Umbilical cord (tissue), 2 donors: ENCODE results near the gene SARS2. TPM values are rescaled to one million over a fixed set of nuclear protein-coding genes. Genes with fewer than 3 reads are reported as not detected.
A peak's percentile ranks its signal among the peaks of the same experiment; 100 is the strongest.
"Not testable (repeated sequence)": the region's sequence is repeated elsewhere in the genome, so short reads cannot be mapped to it uniquely, and the experiment has no call there.

Experiments
- DNase-seq: peaks from one replicate; pipeline ENCODE4 v3.0.0-alpha.2; 2015; ENCODE audit warnings: low spot score
- total RNA-seq: library from RNA; depleted of rRNA; stranded (reverse); fragments of >200 nt; gene quantifications from one replicate; pipeline ENCODE4 v1.2.3, GENCODE V29; 2014; ENCODE audit warnings: low replicate concordance; ENCODE audit not compliant: insufficient read depth

The SARS2 gene
- total RNA-seq, 1 donor from 2014 or later = 11.3 TPM

DNA sequence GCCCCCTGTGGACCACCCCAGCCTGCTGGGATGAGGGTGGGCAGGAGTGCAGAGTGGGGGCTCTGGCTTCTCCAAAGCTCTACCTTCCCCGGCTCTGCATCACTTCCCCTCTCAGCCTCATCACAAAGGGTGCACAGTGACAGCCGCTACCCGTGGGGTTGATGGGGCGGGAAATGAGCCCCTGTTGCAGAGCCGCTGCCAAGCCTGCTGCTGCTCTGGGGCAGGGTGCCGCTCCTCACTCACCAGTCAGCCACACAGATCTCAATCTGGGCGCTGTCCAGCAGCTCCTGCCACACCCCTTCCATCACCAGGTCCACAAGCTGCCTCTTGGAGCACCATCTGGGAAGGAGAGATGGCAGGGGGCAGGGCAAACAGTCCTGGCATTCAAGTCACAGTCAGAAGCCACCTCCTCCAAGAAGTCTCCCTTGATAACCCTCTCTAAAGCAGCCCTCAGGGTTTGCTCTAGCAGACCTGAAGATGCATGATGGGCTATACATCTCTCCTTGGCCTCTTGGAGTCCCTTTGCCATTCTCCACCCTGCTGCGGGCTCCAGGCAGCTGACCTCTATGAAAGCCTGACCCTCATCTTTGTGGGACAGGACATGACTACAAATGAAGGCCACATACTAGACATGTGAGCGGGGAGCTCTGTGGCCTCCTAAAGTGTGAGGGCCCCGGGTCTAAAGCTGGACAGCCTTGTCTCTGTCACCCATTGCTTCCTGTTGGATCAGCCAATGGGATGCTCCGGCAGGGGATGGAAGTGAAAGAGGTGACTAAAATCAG lies 15.9 kb upstream of the SARS2 start:
- no peak for DNase-seq

DNA sequence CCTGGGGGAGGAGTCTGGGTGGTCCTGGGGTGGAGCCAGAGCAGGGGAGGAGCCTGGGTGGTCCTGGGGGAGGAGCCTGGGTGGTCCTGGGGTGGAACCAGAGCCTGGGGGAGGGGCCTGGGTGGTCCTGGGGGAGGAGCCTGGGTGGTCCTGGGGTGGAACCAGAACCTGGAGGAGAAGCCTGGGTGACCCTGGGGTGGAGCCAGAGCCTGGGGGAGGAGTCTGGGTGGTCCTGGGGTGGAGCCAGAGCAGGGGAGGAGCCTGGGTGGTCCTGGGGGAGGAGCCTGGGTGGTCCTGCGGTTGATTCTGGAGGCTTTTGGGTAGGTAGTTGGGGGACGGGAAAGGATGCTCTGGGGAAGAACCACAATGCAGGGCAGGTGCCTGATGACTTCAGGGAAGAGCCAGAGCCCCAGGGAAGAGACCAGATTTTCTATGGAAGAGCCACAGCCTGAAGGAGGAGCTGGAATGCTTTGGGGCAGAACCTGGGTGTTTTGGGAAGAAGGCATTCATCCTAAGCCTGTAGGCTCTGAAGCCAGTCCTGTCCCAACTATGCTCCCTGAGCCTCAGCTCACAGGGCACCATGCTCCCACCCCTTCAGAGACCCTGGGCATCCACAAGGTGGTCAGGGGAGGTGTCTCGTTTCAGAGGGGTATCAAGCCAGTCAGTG lies 15.1 kb upstream of the SARS2 start:
- no peak for DNase-seq

DNA sequence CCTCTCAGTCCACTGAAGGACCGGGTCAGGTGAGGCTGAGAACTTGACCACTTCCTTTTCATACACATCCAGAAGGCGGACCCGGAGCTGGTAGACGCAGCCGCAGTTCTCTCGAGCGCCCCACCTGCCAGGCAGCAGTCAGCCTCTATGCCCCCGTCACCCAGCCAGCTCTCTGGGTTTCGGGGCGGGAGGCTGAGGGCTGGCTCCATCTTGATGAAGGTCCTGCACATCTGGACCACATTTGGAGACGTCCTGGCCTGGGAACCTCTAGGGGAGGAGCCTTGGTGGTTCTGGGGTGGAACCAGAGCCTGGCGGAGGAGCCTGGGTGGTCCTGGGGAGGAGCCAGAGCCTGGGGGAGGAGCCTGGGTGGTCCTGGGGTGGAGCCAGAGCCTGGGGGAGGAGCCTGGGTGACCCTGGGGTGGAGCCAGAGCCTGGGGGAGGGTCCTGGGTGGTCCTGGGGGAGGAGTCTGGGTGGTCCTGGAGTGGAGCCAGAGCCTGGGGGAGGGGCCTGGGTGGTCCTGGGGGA lies 14.5 kb upstream of the SARS2 start:
- DNase-seq = no peak

DNA sequence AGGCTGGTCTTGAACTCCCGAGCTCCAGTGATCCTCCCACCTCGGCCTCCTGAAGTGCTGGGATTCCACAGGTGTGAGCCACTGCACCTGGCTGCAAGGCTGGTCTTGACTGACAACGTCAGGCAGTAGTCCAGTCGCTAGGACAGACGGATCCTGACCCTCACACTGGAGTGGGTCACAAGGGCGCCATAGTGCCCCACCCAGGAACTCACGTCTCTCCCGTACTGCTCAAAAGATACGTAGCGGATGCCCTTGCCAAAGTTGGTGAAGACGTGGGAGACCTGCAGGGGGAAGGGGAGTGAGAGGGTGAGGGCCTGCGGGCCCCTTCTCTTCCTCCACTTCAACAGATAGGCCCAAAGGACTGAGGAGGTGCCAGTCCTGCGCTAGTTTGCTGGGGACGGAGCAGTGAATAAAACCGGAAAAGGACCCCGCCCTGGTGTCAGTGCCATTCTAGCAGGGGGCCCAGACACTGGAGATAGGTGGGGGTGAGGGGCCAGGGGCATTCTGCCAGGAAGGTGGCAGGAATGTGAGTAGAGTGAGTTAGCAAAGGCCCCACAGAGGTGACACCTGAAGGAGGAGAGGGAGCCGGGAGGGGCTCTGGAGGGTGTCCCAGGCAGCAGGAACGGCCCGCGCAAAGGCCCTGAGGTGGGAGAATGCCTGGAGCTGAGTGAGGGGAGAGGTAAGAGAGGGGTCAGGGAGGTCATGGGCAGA lies 12.1 kb upstream of the SARS2 start:
- no peak for DNase-seq

DNA sequence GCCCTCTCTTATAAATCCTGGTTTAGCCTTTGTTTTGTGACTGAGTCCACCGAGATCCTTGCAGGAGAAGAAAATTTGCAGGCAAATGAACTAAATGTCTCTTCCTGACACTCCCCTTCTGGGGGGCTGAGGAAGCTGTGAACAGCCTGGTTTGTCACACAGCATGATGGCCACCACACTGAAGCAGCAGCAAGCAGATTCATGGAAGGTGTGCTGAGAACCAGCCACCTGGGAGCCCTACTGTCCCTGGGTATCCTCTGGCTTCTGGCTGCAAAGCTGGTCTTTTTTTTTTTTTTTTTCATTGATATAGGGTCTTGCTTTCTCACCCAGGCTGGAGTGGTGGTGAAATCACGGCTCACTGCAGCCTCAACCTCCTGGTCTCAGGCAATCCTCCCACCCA lies 11.4 kb upstream of the SARS2 start:
- no peak for DNase-seq

DNA sequence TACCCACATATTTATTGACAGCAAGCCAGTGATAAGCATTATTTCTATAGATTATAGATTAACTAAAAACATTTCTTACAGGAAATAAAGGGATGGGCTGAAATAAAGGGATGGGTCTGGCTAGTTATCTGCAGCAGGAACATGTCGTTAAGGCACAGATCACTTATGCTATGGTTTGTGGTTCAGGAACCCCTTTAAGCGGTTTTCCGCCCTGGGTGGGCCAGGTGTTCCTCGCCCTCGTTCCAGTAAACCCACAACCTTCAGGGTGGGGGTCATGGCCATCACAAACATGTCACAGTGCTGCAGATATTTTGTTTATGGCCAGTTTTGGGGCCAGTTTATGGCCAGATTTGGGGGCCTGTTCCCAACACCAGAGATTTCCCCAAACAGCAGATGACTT lies 10.9 kb upstream of the SARS2 start:
- not testable (repeated sequence) for DNase-seq

DNA sequence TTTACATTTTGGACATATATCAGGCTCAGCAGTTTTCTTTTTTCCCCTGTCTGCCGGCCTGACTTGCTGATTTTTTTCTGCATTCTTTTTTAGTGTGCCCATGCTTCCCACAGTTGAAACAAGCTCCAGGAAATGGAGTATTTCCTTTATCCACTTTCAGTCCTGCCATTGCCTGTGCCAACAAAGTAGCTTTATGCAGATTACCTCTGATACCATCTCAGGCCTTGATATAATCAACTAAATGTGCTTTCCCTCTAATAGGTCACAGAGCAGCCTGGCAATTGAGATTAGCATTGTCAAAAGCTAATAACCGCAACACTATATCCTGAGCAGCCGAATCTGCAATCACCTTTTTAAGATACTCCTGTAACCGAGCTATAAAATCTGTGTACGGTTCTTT lies 9.4 kb upstream of the SARS2 start:
- DNase-seq = no peak

DNA sequence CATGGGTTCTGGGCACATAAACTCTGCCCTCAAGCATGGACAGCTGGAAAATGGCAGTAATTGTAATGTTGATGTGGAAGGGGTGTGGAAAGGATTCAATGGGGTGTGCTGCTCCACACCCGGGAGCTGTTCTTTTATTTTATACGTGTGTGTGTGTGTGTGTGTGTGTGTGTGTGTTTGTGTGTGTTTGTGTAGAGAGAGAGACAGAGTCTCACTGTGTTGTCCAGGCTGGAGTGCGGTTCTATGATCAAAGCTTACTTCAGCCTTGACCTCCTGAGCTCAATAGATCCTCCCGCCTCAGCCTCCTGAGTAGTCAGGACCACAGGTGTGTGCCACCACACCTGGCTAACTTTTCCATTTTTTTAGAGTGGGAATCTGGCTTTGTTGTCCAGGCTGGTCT lies 3.0 kb upstream of the SARS2 start:
- DNase-seq = no peak

DNA sequence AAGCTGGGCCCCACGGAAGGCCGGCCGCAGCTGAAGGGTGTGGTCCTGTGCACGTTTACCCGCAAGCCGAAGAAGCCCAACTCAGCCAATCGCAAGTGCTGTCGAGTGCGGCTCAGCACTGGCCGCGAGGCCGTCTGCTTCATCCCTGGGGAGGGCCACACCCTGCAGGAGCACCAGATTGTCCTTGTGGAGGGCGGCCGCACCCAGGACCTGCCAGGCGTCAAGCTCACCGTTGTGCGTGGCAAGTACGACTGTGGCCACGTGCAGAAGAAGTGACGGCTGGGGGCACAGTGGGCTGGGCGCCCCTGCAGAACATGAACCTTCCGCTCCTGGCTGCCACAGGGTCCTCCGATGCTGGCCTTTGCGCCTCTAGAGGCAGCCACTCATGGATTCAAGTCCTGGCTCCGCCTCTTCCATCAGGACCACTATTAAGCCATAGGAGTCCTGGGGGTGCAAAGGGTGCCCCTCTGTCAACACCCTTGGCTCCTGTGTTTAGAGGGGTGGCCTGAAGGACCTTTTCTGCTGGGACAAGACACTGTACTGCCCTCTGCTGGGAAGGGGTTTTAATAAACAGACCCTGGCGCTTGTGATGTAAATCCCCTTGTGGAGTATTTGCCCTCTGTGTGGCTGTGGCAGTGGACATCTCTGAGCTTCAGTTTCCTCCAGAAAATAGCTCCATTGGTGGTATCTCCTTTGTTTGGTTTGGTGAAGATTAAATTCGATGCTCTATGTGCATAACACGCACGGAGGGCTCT lies 2.0 kb upstream of the SARS2 start:
- no peak for DNase-seq

DNA sequence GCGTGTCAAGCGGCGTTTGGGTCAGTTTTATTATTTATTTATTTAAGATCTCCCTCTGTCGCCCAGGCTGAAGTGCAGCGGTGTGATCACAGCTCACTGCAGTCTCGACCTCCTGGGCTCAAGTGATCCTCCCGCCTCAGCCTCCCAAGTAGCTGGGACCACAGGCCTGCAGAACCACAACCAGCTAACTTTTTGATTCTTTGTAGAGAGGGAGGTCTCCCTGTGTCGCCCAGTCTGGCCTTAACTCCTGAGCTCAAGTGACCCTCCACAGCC lies 894 bp upstream of the SARS2 start:
- DNase-seq = no peak

DNA sequence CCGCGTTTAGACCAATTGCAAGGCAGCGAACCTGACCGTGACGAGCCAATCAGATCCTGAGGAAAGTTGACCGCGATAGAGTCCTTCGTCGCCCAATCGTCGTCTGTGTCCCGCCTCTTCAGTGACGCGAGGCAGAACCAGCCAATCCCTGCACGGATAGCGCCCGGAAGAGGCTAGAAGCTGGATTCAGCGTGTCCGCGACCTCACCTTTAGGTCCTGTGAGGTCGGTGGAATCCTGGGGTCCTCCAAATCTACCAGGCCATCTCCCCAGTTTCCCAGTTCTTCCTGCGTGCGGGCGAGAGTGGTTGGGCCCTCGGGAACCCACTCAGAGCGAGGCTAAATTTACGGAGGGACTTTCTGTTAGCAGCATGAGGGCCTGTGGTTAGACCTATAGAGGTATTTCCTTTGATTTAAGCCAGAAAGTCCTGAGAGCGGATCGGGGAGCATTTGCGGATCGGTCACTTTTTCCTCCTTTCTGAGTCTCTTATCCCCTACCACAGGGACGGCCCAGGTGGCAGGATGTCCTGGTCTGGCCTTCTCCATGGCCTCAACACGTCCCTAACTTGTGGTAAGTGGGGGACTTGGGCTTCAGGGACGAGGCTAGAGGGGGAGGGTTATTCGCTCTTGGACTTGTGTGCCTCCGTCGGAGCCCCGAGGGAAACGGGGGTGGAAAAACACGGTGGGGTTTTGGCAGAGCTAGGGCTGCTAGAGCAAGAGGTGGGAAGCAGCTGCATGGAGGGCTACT lies 385 bp upstream of the SARS2 start, which contains the start of gene MRPS12:
Gene MRPS12, plus strand, starts transcription at position 169 of the 745 bp plus-strand sequence. Its CDS starts 351 bp downstream, at position 520.
- peak; percentile 100 for DNase-seq

DNA sequence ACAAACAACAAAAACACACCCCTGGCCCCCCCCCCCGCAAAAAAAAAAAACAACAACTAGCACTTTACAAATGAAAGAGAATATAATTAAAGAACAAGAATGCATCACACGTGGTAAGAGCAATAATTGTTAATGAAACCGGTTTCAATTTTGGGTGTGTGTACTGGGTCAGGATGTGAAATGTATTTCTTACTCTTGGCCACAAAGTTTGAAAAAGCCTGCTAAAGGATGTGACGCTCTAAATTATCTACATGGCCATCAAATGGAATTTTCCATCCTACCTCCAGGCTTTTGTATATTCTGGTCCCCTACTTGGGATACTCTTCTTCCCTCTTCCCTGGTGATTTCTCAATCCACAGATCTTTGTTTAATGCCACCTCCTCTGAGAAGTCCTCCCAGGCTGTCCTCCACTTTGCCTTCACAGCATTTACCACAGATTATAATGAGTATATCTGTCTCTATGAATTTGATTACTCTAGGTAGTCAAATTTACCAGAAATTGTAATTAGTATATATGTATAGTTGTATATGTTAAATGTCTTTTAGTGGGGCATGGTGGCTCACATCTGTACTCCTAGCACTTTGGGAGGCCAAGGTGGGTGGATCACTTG lies 2.1 kb downstream of the SARS2 start:
- DNase-seq = no peak

DNA sequence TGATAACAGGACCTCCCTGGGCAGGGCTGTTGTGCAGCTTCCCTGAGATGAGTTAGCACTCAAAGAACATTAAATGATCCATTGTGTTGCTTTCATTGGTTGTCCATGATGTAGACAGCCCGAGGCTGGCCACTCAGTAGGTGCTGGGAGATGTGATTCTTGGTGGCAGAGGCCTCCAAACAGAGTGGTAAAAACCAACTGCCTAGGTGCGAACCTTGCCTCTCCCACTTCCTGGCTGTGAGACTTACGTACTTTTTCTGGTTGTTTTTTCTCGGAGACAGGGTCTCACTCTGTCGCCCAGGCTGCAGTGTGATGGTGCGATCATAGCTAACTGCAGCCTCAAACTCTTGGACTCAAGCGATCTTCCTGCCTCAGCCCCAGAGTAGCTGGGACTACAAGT lies 6.2 kb downstream of the SARS2 start:
- no peak for DNase-seq

DNA sequence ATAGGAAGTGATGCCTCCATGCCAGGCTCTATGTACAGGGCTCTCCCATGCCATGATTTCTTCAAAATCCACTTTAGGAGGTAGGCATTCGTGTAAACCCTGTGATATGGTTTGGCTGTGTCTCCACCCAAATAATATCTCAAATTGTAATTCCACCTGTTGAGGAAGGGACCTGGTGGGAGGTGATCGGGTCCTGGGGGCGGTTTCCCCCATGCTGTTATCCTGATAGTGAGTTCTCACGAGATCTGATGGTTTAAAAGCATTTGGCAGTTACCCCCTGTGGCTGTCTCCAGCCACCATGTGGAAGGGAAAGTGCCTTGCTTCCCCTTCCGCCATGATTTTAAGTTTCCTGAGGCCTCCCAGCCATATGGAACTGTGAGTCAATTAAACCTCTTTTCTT lies 8.1 kb downstream of the SARS2 start:
- DNase-seq = no peak

DNA sequence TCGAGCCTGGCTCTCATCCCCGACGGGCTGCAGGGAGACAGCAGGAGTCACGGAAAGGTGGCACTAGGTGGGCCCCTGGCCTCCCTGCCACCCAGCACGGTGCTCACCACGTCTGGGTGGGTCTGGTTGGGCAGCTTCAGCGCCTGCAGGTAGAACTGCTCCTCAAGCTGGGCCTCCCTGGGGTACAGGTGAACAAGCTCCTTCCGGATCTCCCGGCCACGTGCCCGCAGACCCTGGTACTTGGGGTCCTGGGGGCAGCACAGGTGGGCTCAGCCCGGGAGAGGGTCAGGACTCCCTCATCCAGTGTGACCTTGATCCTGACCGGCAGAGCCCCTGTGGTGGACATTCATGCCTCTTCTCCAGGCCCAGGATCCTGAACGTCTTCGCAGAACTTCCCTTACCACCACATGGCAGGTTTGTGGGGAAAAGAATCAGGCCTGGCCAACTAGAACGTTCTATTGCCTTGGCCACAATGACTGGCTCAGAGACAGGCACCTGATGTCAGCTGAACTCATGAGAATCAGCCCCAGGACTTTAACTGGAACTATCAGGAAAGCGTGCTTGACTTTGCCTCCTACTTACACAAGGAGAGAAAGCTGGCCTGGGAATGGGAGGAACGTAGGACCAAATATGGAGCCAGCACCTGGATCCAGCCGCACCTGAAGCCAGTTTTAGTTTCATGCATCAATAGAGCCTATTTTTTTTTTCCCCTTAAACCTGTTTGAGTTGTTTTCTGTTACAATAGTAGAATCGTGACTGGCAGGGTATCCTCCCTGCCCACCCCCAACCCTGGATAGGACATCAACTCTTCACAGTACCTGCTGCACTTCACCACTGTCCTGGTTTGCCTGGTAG lies 8.9 kb downstream of the SARS2 start:
- no peak for DNase-seq

DNA sequence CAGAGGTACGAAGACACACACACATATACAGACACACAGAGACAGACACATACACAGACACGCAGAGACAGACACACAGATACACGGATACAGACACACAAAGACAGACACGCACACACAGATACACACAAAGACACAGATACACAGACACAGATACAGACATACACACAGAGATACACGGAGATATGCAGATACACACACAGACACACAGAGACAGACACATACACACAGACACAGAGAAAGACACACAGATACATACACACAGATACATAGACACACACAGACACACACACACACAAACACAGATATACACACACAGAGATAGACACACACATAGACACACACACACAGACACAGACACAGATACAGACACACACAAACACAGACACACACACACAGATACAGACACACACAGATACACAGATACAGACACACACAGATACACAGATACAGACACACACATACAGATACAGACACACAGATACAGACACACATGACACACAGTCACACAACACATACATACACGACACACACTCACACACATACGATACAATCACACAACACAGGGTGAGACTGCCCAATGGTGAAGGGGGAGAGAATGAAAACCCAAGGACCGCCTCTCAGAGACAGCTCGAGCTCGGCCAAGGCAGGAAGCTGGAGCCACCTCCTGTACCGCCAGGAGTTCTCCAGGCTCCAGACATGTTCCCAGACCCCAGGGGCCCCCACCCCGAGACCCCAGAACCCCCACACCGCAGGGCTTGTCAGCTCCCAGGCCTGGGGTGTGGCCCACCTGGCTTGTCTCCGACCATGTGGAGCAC lies 9.8 kb downstream of the SARS2 start:
- DNase-seq = no peak

DNA sequence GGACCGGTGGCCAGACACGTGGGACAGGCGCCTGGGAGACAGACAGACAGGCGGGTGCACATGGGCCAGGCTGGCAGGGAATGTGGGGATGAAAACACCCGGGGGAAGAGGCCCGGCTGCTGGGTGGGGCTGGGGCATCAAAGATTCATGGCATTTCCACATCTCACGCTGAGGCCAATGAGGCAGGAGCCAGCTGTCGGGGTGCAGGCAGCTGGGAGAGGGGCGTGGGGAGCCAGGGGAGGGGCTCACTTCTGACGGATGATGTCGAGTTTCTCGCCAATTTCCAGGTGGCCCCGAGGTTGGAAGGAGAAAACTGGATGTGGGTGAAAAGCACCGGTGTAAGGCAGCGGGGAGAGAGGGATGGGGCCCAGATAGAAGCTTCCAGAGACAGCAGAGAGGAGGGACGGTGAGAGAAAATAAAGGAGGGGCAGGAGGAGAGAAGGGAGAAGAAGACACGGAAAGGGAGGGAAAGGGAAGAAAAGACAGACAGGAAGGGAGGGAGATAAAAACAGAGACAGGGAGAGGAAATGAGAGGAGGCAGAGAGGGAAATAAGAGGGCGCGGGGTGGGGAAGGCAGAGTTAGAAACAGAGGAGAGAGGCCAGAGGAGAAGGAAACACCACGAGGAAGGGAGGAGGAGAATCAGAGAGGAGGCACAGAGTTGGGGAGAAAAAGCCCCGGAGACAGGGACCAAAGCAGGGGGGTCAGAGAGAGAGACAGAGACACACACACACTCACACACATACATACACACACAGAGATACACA lies 10.5 kb downstream of the SARS2 start:
- DNase-seq = peak; percentile 40

DNA sequence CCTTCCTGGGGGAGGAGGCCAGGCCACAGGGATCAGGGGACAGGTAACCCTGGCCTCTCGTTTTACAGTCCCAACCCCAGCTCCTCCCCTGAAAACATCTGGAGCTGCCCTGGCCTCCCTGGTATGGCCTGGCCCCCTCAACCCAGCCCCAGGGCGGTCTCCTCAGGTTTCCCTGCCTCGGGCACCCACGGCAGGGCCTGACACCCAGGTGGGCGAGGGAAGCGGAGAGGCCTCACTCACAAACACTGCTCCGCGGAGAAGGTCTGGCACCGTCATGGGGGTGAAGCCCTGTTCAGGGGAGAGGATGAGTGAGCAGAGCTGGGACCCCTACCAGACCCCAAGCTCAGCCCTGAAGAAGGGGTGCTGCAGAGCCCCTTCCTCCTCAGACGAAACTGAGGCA lies 12.0 kb downstream of the SARS2 start:
- DNase-seq = no peak
